Skin of body (tissue), 1 donor: ENCODE results near the gene ECEL1. TPM values are rescaled to one million over a fixed set of nuclear protein-coding genes. Genes with fewer than 3 reads are reported as not detected.

Experiments used
- total RNA-seq: library from RNA; depleted of rRNA; stranded (reverse); fragments of >200 nt; gene quantifications from one replicate; pipeline ENCODE4 v1.2.3, GENCODE V29; 2014

Gene ECEL1
- total RNA-seq, 1 donor from 2014 or later, result 0.30 TPM

Other genes with a start within 250 kb of the ECEL1 start
- gene ALPP, start 109.1 kb downstream of the ECEL1 start, total RNA-seq, result not detected
- gene ALPG, start 81.0 kb downstream of the ECEL1 start, total RNA-seq, result not detected
- not detected for gene ALPI, start 31.7 kb downstream of the ECEL1 start, total RNA-seq
- gene PRSS56, start 32.6 kb upstream of the ECEL1 start, total RNA-seq, result not detected
- gene CHRND, start 38.3 kb upstream of the ECEL1 start, total RNA-seq, result 2.4 TPM
- gene CHRNG, start 51.9 kb upstream of the ECEL1 start, total RNA-seq, result 1.6 TPM
- 5.1 TPM for gene TIGD1, start 62.7 kb upstream of the ECEL1 start, total RNA-seq
- gene EIF4E2, start 62.9 kb upstream of the ECEL1 start, total RNA-seq, result 50.6 TPM
- 2.7 TPM for gene EFHD1, start 145.8 kb upstream of the ECEL1 start, total RNA-seq
- gene GIGYF2, start 209.5 kb upstream of the ECEL1 start, total RNA-seq, result 95.5 TPM